H1 (cell line): Measurements from ENCODE around the gene RTL5. TPM values are rescaled to one million over a fixed set of nuclear protein-coding genes. Genes with fewer than 3 reads are reported as not detected.

ENCODE experiments used
- CTCF ChIA-PET: fragments of 300-600 bp; sonication (Branson Sonifier 250); formaldehyde crosslinking; loops from one replicate; lab custom pipeline; 2021; ENCODE audit not compliant: partially characterized antibody; lab: Charles Lee
- POLR2A ChIA-PET: fragments of 300-600 bp; sonication (Branson Sonifier 250); formaldehyde crosslinking; loops from one replicate; lab custom pipeline; 2021; ENCODE audit warnings: inconsistent platforms; ENCODE audit not compliant: partially characterized antibody; lab: Charles Lee
- DNase-seq, 2 experiments: peaks; one replicate each; pipeline versions ENCODE4 v3.0.0 to v3.0.0-alpha.2; 2010 to 2022; ENCODE audit warnings: low spot score in 2 of 2, low read depth in 1 of 2, mixed read lengths in 1 of 2
- FAIRE-seq: peaks from 2 replicates; lab custom pipeline; 2011; peaks lifted over from hg19 to GRCh38; lab: Jason Lieb, UNC
- H2AFZ ChIP-seq: 2 replicates; pipeline ENCODE4 v1.8.1; 2012; ENCODE audit warnings: low read length, inconsistent platforms
- H2AK5ac ChIP-seq: 2 replicates; pipeline ENCODE4 v1.6.1; 2013; ENCODE audit warnings: low read depth, low read length
- H2BK120ac ChIP-seq: replicated peaks from 2 replicates; pipeline ENCODE3; 2013; ENCODE audit warnings: low read depth, low read length, inconsistent platforms
- H2BK12ac ChIP-seq: 2 replicates; pipeline ENCODE4 v1.6.1; 2013; ENCODE audit warnings: low read depth, low read length
- H2BK15ac ChIP-seq: 2 replicates; pipeline ENCODE4 v1.6.1; 2013; ENCODE audit warnings: low read length
- H2BK20ac ChIP-seq: 2 replicates; pipeline ENCODE4 v1.6.1; 2013; ENCODE audit warnings: low read length
- H2BK5ac ChIP-seq: 2 replicates; pipeline ENCODE4 v1.6.1; 2013; ENCODE audit warnings: low read depth, low read length
- H3K14ac ChIP-seq: 2 replicates; pipeline ENCODE4 v1.6.1; 2013; ENCODE audit warnings: inconsistent platforms; ENCODE audit not compliant: insufficient read length
- H3K18ac ChIP-seq: 2 replicates; pipeline ENCODE4 v1.6.1; 2013; ENCODE audit warnings: low read length; ENCODE audit errors: extremely low read depth
- H3K23ac ChIP-seq: 2 replicates; pipeline ENCODE4 v1.6.1; 2013; ENCODE audit warnings: inconsistent platforms; ENCODE audit not compliant: insufficient read length
- H3K23me2 ChIP-seq: 2 replicates; pipeline ENCODE4 v1.6.1; 2013; ENCODE audit warnings: low read depth, low read length
- H3K27ac ChIP-seq: 2 replicates; pipeline ENCODE4 v1.6.1; 2011; ENCODE audit warnings: low read depth, low read length, inconsistent platforms
- H3K27me3 ChIP-seq, 4 experiments: replicated peaks in 1 of 4; 1 replicate in 1 of 4; 2 replicates in 3 of 4; pipeline versions ENCODE4 v1.6.1 to v1.8.1; 2011 to 2013; ENCODE audit warnings: low read length in 3 of 4, mild to moderate bottlenecking in 3 of 4, inconsistent platforms in 2 of 4, mixed read lengths in 2 of 4, moderate library complexity in 1 of 4; ENCODE audit not compliant: control insufficient read depth in 3 of 4, insufficient read depth in 3 of 4; ENCODE audit errors: extremely low read depth in 1 of 4
- H3K36me3 ChIP-seq, 4 experiments: 2 replicates each; pipeline versions ENCODE4 v1.6.1 to v1.8.1; 2011 to 2013; ENCODE audit warnings: mild to moderate bottlenecking in 4 of 4, low read length in 3 of 4, moderate library complexity in 2 of 4, control low read depth in 1 of 4, inconsistent platforms in 1 of 4; ENCODE audit not compliant: insufficient read depth in 4 of 4, control insufficient read depth in 2 of 4
- H3K4ac ChIP-seq: replicated peaks from 2 replicates; pipeline ENCODE3; 2013; ENCODE audit warnings: low read length, low read depth, mixed read lengths, inconsistent platforms; ENCODE audit not compliant: insufficient read length
- H3K4me1 ChIP-seq, 4 experiments: replicated peaks in 1 of 4; 1 replicate in 1 of 4; 2 replicates in 3 of 4; pipeline versions ENCODE4 v1.6.1 to v1.8.1; 2011 to 2013; ENCODE audit warnings: low read length in 3 of 4, inconsistent platforms in 2 of 4, mixed read lengths in 1 of 4; ENCODE audit not compliant: insufficient read depth in 4 of 4, control insufficient read depth in 3 of 4
- H3K4me2 ChIP-seq, 2 experiments: 2 replicates each; pipeline versions ENCODE4 v1.6.1 to v1.8.1; 2011 to 2013; ENCODE audit warnings: low read depth in 2 of 2, low read length in 2 of 2, control low read depth in 1 of 2, inconsistent platforms in 1 of 2, mild to moderate bottlenecking in 1 of 2; ENCODE audit not compliant: insufficient read depth in 1 of 2
- H3K4me3 ChIP-seq, 4 experiments: fragments of 200-600, 300-600 bp in 1 of 4; sonication (generic), shearing (Covaris generic), sonication (Bioruptor Twin) in 1 of 4; 2 replicates each; pipeline versions ENCODE4 v1.5.1 to v1.8.1; 2011 to 2016; ENCODE audit warnings: low read length in 4 of 4, low read depth in 3 of 4, control low read depth in 2 of 4, inconsistent platforms in 2 of 4, mild to moderate bottlenecking in 2 of 4, mixed read lengths in 1 of 4, moderate library complexity in 1 of 4; ENCODE audit not compliant: insufficient read depth in 2 of 4; ENCODE audit errors: extremely low read depth in 1 of 4
- H3K56ac ChIP-seq: replicated peaks from 2 replicates; pipeline ENCODE3; 2013; ENCODE audit warnings: low read depth, mild to moderate bottlenecking, mixed read lengths, low read length, inconsistent platforms; ENCODE audit not compliant: insufficient read length
- H3K79me1 ChIP-seq: 2 replicates; pipeline ENCODE4 v1.6.1; 2013; ENCODE audit warnings: low read depth, low read length, control low read depth
- H3K79me2 ChIP-seq, 2 experiments: 2 replicates each; pipeline versions ENCODE4 v1.6.1 to v1.8.1; 2012 to 2013; ENCODE audit warnings: low read length in 2 of 2, mild to moderate bottlenecking in 2 of 2, inconsistent platforms in 1 of 2; ENCODE audit not compliant: insufficient read depth in 2 of 2, control insufficient read depth in 1 of 2
- H3K9ac ChIP-seq, 4 experiments: replicated peaks in 1 of 4; 1 replicate in 1 of 4; 2 replicates in 3 of 4; pipeline versions ENCODE4 v1.6.1 to v1.8.1; 2011 to 2013; ENCODE audit warnings: low read depth in 3 of 4, low read length in 3 of 4, control low read depth in 2 of 4, mild to moderate bottlenecking in 2 of 4, moderate library complexity in 2 of 4, inconsistent platforms in 1 of 4; ENCODE audit errors: extremely low read depth in 1 of 4
- H3K9me3 ChIP-seq, 2 experiments: 2 replicates each; pipeline versions ENCODE4 v1.6.1 to v1.8.1; 2012 to 2013; ENCODE audit warnings: mild to moderate bottlenecking in 2 of 2, moderate library complexity in 2 of 2, control low read depth in 1 of 2, inconsistent platforms in 1 of 2, low read depth in 1 of 2, low read length in 1 of 2, mixed read lengths in 1 of 2; ENCODE audit not compliant: insufficient read depth in 2 of 2
- H4K20me1 ChIP-seq, 2 experiments: replicated peaks in 1 of 2; 2 replicates each; pipeline versions ENCODE3 to v1.8.1; 2011 to 2013; ENCODE audit warnings: inconsistent platforms in 2 of 2, low read length in 2 of 2, mild to moderate bottlenecking in 1 of 2; ENCODE audit not compliant: insufficient read depth in 2 of 2, control insufficient read depth in 1 of 2
- H4K5ac ChIP-seq: 2 replicates; pipeline ENCODE4 v1.6.1; 2013; ENCODE audit warnings: low read length, low read depth, mixed read lengths, inconsistent platforms; ENCODE audit not compliant: insufficient read length
- H4K8ac ChIP-seq: 2 replicates; pipeline ENCODE4 v1.8.0; 2013; ENCODE audit warnings: mild to moderate bottlenecking, moderate library complexity, low read length, inconsistent platforms; ENCODE audit not compliant: insufficient read depth; ENCODE audit errors: extremely low read depth
- H4K91ac ChIP-seq: replicated peaks from 2 replicates; pipeline ENCODE3; 2013; ENCODE audit warnings: low read length, mixed read lengths, inconsistent platforms; ENCODE audit not compliant: insufficient read length
- WGBS, 2 experiments: shearing (Covaris generic) in 1 of 2; methylation state at CpG; one replicate each; pipeline versions ENCODE4 v1.1.6 to v1.1.7; 2013 to 2015; ENCODE audit warnings: low lambda C conversion rate in 2 of 2, mixed read lengths in 2 of 2, inconsistent platforms in 1 of 2, low coverage in 1 of 2, missing lambda C conversion rate in 1 of 2; ENCODE audit not compliant: insufficient replicate concordance in 2 of 2, insufficient coverage in 1 of 2, insufficient read length in 1 of 2; ENCODE audit errors: extremely low coverage in 1 of 2, missing lambda C conversion rate in 1 of 2; 5-methylcytosine and 5-hydroxymethylcytosine counted together
- polyA plus RNA-seq, 7 experiments: library from polyadenylated mRNA; depleted of rRNA in 3 of 7; stranded (reverse) in 5 of 7; unstranded in 2 of 7; fragments of >200 nt in 5 of 7; fragments of 200-250 nt in 2 of 7; gene quantifications; 1 replicate in 5 of 7; 2 replicates in 1 of 7; 4 replicates in 1 of 7; pipeline versions ENCODE4 v1.2.1 to v1.2.3, GENCODE V29; 2011 to 2013; ENCODE audit warnings: missing spikeins in 2 of 7, mixed read lengths in 2 of 7
- total RNA-seq: library from RNA; stranded (reverse); fragmentation: NEBNext Ultra II Directional; extraction: Animal tissue kit (Norgen Biotek cat#: 25700); gene quantifications from 2 replicates; pipeline ENCODE4 v1.2.1, GENCODE V29; 2021

Gene RTL5
- total and polyA plus RNA-seq, 2 of the 8 experiments (the other 6 are each of a cell fraction or from before 2014, with no cell fraction given), result 0.57 to 1.9 TPM

GRCh38 chrX:72139538-72139937 is 7.8 kb upstream of the RTL5 start:
- no peak overlapping the region for H2BK5ac ChIP-seq
- peaks cover 0 to 4% (median 2%) of the 10 kb centered on the region in 4 experiments; a peak in 2 of 8 replicates for H3K36me3 ChIP-seq
- no peaks in the 10 kb centered on the region for H3K27me3 ChIP-seq
- ChIA-PET POLR2A (no interaction called here), CTCF (no interaction called here)
- no peak overlapping the region for H3K14ac ChIP-seq
- WGBS, 2 experiments, result 89% methylated on average over 8 of the region's 8 CpGs; no CpG with 5 or more reads in 1 of the 2 experiments
- peaks cover 0 to 4% of the 10 kb centered on the region in 2 experiments for H4K20me1 ChIP-seq
- H2BK12ac ChIP-seq, result no peak overlapping the region
- no peak overlapping the region for H3K9ac ChIP-seq
- H4K5ac ChIP-seq, result no peak overlapping the region
- H2AK5ac ChIP-seq, result no peak overlapping the region
- no peak overlapping the region for H2BK120ac ChIP-seq
- H3K23ac ChIP-seq, result no peak overlapping the region
- H3K9me3 ChIP-seq, result no peaks in the 10 kb centered on the region
- no peak overlapping the region for H3K4me2 ChIP-seq
- H4K91ac ChIP-seq, result no peak overlapping the region
- H3K79me2 ChIP-seq, result no peaks in the 10 kb centered on the region
- H3K4me1 ChIP-seq, result no peaks in the 10 kb centered on the region
- H3K56ac ChIP-seq, result no peak overlapping the region
- H3K18ac ChIP-seq, result no peak overlapping the region
- no peaks in the 10 kb centered on the region for H3K79me1 ChIP-seq
- no peak overlapping the region for H2BK20ac ChIP-seq
- H2AFZ ChIP-seq, result no peak overlapping the region
- no peak overlapping the region for H2BK15ac ChIP-seq
- no peaks in the 10 kb centered on the region for H3K23me2 ChIP-seq
- DNase-seq (no peak), FAIRE-seq (no peak)
- no peak overlapping the region for H3K4me3 ChIP-seq
- H3K4ac ChIP-seq, result no peak overlapping the region
- no peak overlapping the region for H3K27ac ChIP-seq
- H4K8ac ChIP-seq, result no peak overlapping the region
